Epithelial cell of esophagus (primary cell): ENCODE results near the gene NCOA7.
"Not testable (repeated sequence)": the region's sequence is repeated elsewhere in the genome, so short reads cannot be mapped to it uniquely, and the experiment has no call there.

ENCODE experiments used
- DNase-seq: peaks from one replicate; pipeline ENCODE4 v3.0.0; 2010; ENCODE audit warnings: low read depth
- H3K4me3 ChIP-seq: 2 replicates; pipeline ENCODE4 v1.5.1; 2011; ENCODE audit warnings: mild to moderate bottlenecking, low read length, control low read depth
- TF ChIP-seq, protein P1 (sequence below): IDR thresholded peaks from 2 replicates; pipeline ENCODE4 v1.5.1; 2011; ENCODE audit warnings: low read depth, mild to moderate bottlenecking, low read length, control low read depth, inconsistent platforms; ENCODE audit not compliant: insufficient read depth; ENCODE audit errors: missing control alignments

Gene NCOA7

DNA sequence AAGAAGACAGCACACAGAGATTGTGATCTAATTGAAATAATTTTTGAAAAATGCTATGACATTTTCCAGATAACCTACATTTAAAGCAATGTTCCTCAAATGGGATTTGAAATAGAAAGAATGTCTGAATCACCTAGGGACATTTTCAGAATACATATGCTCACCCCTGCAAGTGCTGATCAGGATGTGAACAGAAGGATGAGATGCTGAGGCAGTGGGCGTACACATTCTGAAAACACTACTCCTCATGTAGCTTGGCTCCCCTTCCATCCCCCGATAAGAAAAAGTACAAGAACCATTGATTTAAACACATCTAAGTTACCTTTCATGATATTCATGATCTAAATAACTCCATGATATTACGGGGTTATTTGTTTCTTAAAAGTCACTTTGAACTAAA lies 136.0 kb downstream of the NCOA7 start:
- H3K4me3 ChIP-seq, result no peak overlapping the region
- TF ChIP-seq, protein P1, sequence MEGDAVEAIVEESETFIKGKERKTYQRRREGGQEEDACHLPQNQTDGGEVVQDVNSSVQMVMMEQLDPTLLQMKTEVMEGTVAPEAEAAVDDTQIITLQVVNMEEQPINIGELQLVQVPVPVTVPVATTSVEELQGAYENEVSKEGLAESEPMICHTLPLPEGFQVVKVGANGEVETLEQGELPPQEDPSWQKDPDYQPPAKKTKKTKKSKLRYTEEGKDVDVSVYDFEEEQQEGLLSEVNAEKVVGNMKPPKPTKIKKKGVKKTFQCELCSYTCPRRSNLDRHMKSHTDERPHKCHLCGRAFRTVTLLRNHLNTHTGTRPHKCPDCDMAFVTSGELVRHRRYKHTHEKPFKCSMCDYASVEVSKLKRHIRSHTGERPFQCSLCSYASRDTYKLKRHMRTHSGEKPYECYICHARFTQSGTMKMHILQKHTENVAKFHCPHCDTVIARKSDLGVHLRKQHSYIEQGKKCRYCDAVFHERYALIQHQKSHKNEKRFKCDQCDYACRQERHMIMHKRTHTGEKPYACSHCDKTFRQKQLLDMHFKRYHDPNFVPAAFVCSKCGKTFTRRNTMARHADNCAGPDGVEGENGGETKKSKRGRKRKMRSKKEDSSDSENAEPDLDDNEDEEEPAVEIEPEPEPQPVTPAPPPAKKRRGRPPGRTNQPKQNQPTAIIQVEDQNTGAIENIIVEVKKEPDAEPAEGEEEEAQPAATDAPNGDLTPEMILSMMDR, result no peak
- DNase-seq, result no peak

DNA sequence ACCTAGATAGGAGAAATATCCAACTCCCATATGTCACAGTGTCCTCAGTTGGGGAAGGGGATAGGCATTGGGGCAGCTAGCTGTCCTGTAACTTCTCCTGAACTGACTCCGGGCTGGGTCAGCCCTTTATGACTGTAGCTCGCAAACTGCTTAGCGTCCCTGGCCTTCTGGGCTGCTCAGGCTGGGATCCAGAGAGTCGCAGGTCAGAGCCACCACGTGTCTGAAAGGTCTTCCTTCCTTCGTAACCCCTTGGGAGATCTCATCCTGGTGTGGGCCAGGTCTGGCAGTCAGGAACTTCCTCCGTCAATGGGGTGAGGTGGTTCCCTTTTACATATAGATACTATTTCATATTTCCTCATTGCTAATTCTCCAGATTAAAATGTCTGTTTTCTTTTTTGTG lies 137.0 kb downstream of the NCOA7 start:
- no peak for DNase-seq
- H3K4me3 ChIP-seq, result no peak overlapping the region
- TF ChIP-seq, protein P1, result no peak

DNA sequence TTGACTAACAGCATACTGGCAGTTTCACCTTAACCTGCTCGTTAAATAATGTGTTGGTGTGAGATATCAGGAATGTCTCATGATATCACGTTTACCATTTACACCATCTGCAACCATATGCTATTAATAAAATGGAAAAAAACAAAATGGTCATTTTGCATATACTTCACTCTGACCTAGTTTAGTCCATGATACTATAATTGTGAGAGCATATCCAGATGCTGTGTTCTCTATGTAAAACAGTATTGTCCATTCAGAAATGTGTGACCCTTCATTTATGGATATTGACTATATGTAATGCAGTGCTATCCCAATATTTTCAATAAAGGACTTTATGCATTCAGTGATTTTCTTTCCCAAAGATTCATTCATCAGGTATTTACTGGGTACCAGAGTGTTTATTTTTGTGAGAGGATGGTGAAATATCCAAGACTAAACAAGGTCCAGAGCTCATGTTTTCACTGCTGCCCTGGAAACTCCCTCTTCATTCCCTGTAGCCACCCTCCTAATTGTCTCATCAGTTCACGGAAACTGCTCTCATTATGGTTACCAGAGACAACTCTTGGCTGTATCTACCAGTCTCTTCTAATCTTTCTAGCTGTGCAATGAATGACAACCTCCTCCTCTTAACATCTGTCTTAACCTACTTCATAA lies 140.1 kb downstream of the NCOA7 start:
- DNase-seq, result peak; percentile 43
- TF ChIP-seq, protein P1, result no peak

DNA sequence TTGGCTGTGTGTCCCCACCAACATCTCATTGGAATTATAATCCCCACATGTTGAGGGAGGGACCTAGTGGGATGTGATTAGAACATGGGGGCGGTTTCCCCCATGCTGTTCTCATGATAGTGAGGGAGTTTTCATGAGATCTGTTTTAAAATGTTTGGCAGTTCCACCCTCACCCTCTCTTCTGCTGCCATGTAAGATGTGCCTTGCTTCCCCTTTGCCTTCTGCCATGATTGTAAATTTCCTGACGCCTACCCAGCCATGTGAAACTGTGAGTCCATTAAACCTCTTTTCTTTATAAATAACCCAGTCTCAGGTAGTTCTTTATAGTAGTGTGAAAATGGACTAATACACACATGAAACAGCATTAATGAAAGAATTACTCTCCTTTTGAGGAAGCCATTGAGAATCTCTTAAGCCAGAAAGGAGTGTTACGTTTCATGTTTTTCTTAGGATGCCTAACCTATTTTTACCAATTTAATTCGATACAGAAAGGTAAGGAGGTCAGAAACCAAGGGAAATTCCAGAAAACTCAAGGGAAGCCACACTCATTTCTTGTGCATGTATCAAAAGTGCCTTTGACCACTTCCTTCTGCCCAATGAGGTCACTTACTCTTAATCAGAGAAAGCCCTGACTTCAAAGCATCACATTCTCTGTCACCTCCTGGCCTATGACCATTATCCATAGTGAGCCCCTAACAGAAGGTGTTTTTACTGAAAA lies 141.1 kb downstream of the NCOA7 start:
- DNase-seq, result no peak
- TF ChIP-seq, protein P1, result no peak
- no peak overlapping the region for H3K4me3 ChIP-seq

More for the DNA sequence above, 140.1 kb downstream of the NCOA7 start:
- no peak overlapping the region for H3K4me3 ChIP-seq

DNA sequence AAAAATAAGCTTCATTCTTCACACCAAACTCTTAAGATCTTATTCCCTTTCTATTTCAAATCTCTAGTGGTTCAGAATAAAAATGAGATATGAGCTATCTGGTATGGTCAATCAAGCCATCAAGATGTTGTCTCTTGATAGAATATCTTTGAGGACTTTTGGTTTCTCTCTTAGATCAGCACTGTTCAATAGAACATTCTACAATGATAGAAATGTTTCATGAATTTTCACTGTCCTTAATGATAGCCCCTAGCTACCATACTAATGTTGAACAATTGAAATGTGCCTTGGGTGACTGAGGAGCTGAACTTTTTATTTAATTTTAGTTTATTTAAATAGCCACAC lies 141.7 kb downstream of the NCOA7 start:
- TF ChIP-seq, protein P1, result no peak
- no peak overlapping the region for H3K4me3 ChIP-seq
- no peak for DNase-seq

DNA sequence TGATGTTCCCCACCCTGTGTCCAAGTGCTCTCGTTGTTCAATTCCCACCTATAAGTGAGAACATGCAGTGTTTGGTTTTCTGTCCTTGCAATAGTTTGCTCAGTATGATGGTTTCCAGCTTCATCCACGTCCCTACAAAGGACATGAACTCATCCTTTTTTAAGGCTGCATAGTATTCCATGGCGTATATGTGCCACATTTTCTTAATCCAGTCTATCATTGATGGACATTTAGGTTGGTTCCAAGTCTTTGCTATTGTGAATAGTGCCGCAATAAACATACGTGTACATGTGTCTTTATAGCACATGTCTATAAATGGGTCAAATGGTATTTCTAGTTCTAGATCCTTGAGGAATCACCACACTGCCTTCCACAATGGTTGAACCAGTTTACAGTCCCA lies 144.8 kb downstream of the NCOA7 start:
- H3K4me3 ChIP-seq, DNase-seq: not testable (repeated sequence)

DNA sequence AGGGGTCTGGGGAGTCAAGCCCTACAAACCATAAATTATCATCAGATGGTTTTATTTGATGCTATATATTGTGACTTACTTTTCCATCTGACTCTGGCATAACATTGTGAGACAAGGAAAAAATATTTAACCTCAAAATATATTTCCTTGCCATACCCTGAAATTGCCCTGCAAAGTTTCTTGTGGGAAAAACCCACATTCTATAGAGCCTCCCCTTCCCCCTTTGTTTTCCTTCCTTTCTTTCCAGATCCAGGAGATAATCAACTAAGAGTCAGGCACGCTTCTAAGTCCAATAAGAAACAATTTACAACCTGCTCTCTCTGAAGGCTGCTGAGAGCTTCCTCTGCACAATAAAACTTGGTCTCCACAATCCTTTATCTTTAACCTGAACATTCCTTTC lies 148.3 kb downstream of the NCOA7 start:
- H3K4me3 ChIP-seq, result no peak overlapping the region
- TF ChIP-seq, protein P1, result no peak
- DNase-seq, result no peak
